Activated CD8-positive, alpha-beta memory T cell treated with anti-CD3 and anti-CD28 coated beads, Interleukin-2, amount 10 ng/mL, durations not matched to agents 7 days and 5 days (primary cell): Measurements from ENCODE around the gene STIL. TPM values are rescaled to one million over a fixed set of nuclear protein-coding genes. Genes with fewer than 3 reads are reported as not detected.
"Not testable (repeated sequence)": the region's sequence is repeated elsewhere in the genome, so short reads cannot be mapped to it uniquely, and the experiment has no call there.

Experiments
- ATAC-seq: fragments of 150-1000 bp; cut with Tn5 transposase; one replicate; pipeline ENCODE4 v1.10.0; 2021; ENCODE audit warnings: moderate library complexity
- CTCF ChIA-PET: fragments of 350-600 bp; sonication (Branson Sonifier 250); formaldehyde crosslinking; loops from one replicate; lab custom pipeline; 2021; ENCODE audit warnings: antibody characterized with exemption; lab: Charles Lee
- DNase-seq: peaks from one replicate; pipeline ENCODE4 v3.0.0-alpha.2; 2020
- H3K27ac Mint-ChIP-seq: one replicate; pipeline ENCODE4 v1.8.0; 2021; ENCODE audit warnings: mild to moderate bottlenecking, mixed read lengths
- H3K27me3 Mint-ChIP-seq: one replicate; pipeline ENCODE4 v1.8.0; 2021; ENCODE audit warnings: mixed read lengths
- H3K36me3 Mint-ChIP-seq: one replicate; pipeline ENCODE4 v1.8.0; 2021; ENCODE audit warnings: mild to moderate bottlenecking, mixed read lengths
- H3K4me1 Mint-ChIP-seq: one replicate; pipeline ENCODE4 v1.8.0; 2021; ENCODE audit warnings: mixed read lengths
- H3K4me3 Mint-ChIP-seq: one replicate; pipeline ENCODE4 v1.8.0; 2021; ENCODE audit warnings: mild to moderate bottlenecking, moderate library complexity, mixed read lengths
- H3K9me3 Mint-ChIP-seq: one replicate; pipeline ENCODE4 v1.8.0; 2022; ENCODE audit warnings: low read depth, mixed read lengths
- total RNA-seq, 2 experiments: library from RNA; stranded (reverse); gene quantifications; one replicate each; pipeline ENCODE4 v1.2.3, GENCODE V29; 2021

The STIL gene
- total RNA-seq, 2 experiments from 2014 or later = 38.6 to 51.3 TPM

DNA sequence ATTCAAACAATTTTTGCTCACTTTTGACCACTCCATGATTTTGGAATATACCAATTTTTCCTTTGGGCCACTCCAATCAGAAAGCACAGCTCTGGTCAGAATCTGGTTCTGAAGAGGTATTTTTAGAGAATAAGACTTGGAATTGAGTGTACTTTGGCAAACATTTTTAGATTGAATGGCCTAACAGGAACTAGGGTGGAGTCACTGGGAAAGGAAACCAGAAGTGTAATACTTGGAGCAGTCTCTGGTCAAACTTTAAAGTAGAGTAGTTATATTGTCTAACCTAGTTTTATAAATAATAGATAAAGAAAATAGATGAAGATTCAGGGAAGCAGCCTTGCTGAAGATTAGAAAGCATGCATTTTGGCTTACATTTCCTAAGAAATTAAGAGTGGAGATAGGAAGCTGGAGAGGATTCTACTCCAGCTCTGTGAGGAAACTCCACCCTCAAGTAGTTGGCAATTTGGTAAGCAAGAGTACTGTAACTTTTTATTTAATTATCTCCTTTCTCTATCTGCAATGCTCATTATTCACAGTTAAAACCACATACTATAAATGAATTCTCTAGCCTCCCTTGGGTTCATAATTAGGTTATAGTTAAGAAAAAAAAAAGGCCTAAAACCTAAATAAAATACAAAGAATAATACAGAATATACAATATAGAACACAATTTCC is 15.8 kb downstream of the STIL start:
- DNase-seq = no peak
- Mint-ChIP-seq H3K9me3 (no peaks in the 10 kb centered on the region), H3K27ac (no peak overlapping the region), H3K27me3 (no peaks in the 10 kb centered on the region), H3K4me3 (no peak overlapping the region), H3K36me3 (peaks cover 45% of the 10 kb centered on the region), H3K4me1 (peaks cover 7% of the 10 kb centered on the region)
- CTCF ChIA-PET = interaction anchor here (1.4 kb wide), 1 partner anchor 36 kb away, joined by 3 read pairs; no protein-coding TSS in a partner anchor
- no peak for ATAC-seq

DNA sequence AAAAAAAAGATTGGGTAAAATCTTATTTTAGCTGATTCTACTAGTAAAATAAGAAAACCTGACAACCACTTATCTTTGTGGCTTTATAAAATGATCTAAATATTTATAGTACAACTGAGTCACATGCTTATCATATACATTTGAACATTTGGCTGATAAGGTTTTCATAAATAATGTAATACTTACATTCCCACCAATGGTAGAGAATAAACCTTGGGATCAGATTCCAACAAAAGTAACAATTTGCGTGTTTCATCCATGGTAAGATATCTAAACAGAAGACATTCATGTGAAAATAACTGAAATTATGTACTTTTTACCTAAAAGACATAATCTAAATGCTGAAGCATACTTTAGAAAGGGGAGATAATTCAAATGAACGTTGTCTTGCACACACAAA is 18.4 kb downstream of the STIL start:
- peaks cover 8% of the 10 kb centered on the region for H3K4me1 Mint-ChIP-seq
- no peak for DNase-seq
- no peak for ATAC-seq
- H3K27me3 Mint-ChIP-seq = no peaks in the 10 kb centered on the region
- H3K27ac Mint-ChIP-seq = no peak overlapping the region
- H3K9me3 Mint-ChIP-seq = no peaks in the 10 kb centered on the region
- peaks cover 36% of the 10 kb centered on the region for H3K36me3 Mint-ChIP-seq
- no peak overlapping the region for H3K4me3 Mint-ChIP-seq
- CTCF ChIA-PET = no interaction called here

DNA sequence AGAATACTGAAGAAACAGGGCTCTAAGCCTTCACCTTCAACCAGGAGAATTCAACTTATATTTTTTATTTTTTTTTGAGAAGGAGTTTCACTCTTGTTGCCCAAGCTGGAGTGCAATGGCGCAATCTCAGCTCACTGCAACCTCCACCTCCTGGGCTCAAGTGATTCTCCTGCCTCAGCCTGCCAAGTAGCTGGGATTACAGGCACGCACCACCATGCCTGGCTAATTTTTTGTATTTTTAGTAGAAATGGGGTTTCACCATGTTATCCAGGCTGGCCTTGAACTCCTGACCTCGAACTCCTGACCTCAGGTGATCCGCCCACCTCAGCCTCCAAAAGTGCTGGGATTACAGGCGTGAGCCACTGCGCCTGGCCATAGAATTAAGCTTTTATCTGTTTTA is 19.1 kb downstream of the STIL start:
- CTCF ChIA-PET = interaction anchor here (0.9 kb wide), 1 partner anchor 32 kb away, joined by 3 read pairs; no protein-coding TSS in a partner anchor
- not testable (repeated sequence) for H3K4me1 Mint-ChIP-seq, H3K9me3 Mint-ChIP-seq, H3K4me3 Mint-ChIP-seq, H3K27ac Mint-ChIP-seq, H3K27me3 Mint-ChIP-seq, DNase-seq, ATAC-seq
- peaks cover 37% of the 10 kb centered on the region for H3K36me3 Mint-ChIP-seq

DNA sequence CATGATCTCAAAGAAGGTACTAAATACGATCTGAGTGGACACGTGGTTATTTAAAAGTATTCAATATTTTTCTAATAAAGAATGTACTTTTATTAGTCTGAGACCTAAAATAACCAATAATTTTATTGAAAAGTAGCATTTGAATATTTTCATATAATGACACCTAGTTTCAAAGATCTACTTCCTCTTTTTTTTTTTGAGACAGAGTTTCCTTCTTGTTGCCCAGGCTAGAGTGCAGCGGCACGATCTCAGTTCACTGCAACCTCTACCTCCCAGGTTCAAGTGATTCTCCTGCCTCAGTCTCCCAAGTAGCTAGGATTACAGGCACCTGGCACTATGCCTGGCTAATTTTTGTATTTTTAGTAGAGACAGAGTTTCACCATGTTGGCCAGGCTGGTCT is 25.8 kb downstream of the STIL start:
- ATAC-seq, H3K4me1 Mint-ChIP-seq, H3K9me3 Mint-ChIP-seq, H3K4me3 Mint-ChIP-seq, H3K27me3 Mint-ChIP-seq, DNase-seq, H3K27ac Mint-ChIP-seq: not testable (repeated sequence)
- H3K36me3 Mint-ChIP-seq = peaks cover 43% of the 10 kb centered on the region
- CTCF ChIA-PET = interaction anchor here (1.2 kb wide), 1 partner anchor 26 kb away, joined by 3 read pairs; the partner anchor contains the start of gene STIL

DNA sequence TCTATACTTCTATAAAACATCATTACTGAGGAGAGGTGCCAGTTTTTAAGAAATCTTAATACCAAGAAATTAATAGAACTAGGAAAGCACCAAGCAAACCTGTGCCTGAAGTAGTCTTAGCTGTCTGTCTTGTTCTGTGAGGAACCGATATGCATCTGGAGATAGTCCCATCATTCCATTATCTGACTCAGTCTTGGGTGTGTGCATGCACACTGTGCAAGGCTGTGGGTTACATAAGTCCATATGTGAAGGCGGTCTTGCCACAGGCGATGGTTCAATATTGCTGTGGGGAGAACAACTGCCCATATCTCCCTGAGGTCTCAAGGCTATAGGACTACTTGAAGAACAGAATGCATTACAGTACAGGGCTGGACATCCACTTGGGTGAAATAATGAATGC is 33.8 kb downstream of the STIL start:
- ATAC-seq = no peak

DNA sequence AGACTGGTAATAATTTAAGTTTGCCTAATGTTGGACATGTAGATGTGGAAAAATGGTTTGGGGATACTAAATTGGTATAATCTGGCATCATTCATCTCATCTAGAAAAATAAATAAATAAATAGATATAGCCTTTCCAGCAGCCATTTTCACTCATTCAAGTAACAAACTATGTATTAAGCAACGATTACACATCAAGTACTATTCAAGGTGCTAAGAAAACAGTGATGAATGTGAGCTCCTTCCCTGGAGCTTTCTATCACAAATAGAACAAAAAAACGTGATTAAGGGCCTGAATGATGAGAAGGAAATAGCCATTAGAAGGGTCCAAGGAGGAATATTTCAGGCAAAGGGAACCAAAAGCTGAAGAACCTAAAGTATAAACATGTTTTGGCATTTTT is 37.1 kb downstream of the STIL start:
- Mint-ChIP-seq H3K27ac (peak overlapping the region; percentile 0), H3K36me3 (peaks cover 37% of the 10 kb centered on the region), H3K9me3 (no peaks in the 10 kb centered on the region), H3K4me3 (no peak overlapping the region), H3K4me1 (peaks cover 12% of the 10 kb centered on the region), H3K27me3 (no peaks in the 10 kb centered on the region)
- DNase-seq (no peak), ATAC-seq (no peak)
- CTCF ChIA-PET = no interaction called here

More for the DNA sequence above, 33.8 kb downstream of the STIL start:
- H3K36me3 Mint-ChIP-seq = peaks cover 41% of the 10 kb centered on the region
- peaks cover 6% of the 10 kb centered on the region for H3K4me1 Mint-ChIP-seq
- H3K4me3 Mint-ChIP-seq = no peak overlapping the region
- DNase-seq = no peak
- H3K9me3 Mint-ChIP-seq = no peaks in the 10 kb centered on the region
- CTCF ChIA-PET = no interaction called here
- H3K27me3 Mint-ChIP-seq = no peaks in the 10 kb centered on the region
- H3K27ac Mint-ChIP-seq = no peak overlapping the region

DNA sequence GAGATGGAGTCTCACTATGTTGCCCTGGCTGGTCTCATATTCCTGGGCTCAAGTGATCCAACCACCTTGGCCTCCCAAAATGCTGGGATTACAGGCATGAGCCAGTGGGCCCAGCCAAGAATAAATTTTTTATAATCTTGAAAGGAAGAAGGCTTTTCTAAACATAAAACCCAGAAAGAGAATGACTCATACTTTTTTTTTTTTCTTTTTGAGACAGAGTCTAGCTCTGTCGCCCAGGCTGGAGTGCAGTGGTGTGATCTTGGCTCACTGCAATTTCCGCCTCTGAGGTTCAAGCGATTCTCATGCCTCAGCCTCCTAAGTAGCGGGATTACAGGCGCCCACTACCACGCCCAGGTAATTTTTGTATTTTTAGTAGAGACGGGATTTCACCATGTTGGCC is 38.1 kb downstream of the STIL start:
- not testable (repeated sequence) for H3K9me3 Mint-ChIP-seq, DNase-seq, H3K27ac Mint-ChIP-seq, ATAC-seq, H3K27me3 Mint-ChIP-seq, H3K4me3 Mint-ChIP-seq
- CTCF ChIA-PET = interaction anchor here (1.9 kb wide), 1 partner anchor 13 kb away, joined by 5 read pairs; no protein-coding TSS in a partner anchor
- Mint-ChIP-seq H3K36me3 (peaks cover 38% of the 10 kb centered on the region), H3K4me1 (peaks cover 12% of the 10 kb centered on the region)

DNA sequence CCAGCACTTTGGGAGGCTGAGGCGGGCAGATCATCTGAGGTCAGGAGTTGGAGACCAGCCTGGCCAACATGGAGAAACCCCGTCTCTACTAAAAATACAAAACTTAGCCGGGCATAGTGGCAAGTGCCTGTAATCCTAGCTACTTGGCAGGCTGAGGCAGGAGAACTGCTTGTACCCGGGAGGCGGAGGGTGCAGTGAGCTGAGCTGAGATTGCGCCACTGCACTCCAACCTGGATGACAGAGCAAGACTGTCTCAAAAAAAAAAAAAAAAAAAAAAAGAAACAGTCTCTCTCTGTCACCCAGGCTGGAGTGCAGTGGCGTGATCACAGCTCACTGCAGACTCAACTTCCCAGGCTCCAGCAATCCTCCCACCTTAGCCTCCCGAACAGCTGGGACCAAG is 48.4 kb downstream of the STIL start:
- H3K36me3 Mint-ChIP-seq = peaks cover 45% of the 10 kb centered on the region
- H3K4me3 Mint-ChIP-seq, H3K27me3 Mint-ChIP-seq, ATAC-seq, H3K4me1 Mint-ChIP-seq, H3K9me3 Mint-ChIP-seq, H3K27ac Mint-ChIP-seq, DNase-seq: not testable (repeated sequence)
- CTCF ChIA-PET = interaction anchor here (1.6 kb wide), 1 partner anchor 73 kb away, joined by 3 read pairs; no protein-coding TSS in a partner anchor

DNA sequence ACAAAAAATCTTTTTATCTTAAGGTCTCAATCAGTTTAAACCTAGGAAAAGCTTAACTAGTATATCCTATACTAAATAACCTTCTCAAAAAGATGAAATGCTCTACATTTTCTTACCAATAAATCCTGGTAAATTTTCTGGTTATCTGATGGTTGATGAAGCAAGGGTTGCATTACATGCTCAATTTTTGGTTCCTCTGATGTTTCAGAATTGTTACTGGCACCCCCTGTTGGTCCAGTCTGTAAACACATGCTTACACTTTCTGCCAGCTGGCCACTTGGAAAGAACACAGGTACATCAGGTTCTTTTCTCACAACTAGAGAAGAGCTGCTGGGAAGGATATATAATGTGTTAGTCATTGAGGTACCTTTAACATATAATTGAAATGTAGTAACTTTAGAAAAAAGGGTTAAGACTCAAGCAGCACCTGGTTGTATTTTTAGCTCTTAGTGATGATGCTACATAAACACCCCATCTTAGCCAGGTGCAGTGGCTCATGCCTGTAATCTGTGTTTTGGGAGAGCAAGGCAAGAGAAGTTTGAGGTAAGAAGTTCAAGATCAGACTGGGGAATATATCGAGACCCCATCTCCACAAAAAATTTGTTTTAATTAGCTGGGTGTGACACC is 51.0 kb downstream of the STIL start:
- Mint-ChIP-seq H3K27ac (no peak overlapping the region), H3K4me3 (no peak overlapping the region), H3K27me3 (no peaks in the 10 kb centered on the region), H3K4me1 (no peaks in the 10 kb centered on the region), H3K36me3 (peaks cover 41% of the 10 kb centered on the region), H3K9me3 (no peaks in the 10 kb centered on the region)
- ATAC-seq (peak; percentile 53), DNase-seq (peak; percentile 61)
- CTCF ChIA-PET = interaction anchor here (0.6 to 4.4 kb wide), 24 partner anchors 11 to 175 kb away, joined by 3 to 57 read pairs (median 4); partner anchors contain the start of genes CMPK1, FOXD2, PDZK1IP1 and STIL

DNA sequence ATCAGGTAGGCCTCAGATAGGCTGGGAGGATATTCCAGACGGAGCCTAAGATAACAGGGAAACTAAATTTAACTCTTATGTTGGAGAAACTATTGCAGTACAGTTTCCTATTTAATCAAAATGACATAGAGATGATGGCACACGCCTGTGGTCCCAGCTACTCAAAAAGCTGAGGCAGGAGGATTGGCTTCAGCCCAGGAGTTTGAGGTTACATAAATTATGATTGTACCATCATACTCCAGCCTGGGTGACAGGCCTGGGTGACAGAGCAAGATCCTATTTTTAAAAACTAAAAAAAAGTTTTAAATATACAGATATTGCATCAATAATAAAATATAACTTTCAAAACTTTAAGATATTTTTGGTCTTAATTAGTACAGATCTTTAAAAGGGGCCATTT is 56.7 kb downstream of the STIL start:
- no peak overlapping the region for H3K4me3 Mint-ChIP-seq
- H3K27ac Mint-ChIP-seq = no peak overlapping the region
- peaks cover 40% of the 10 kb centered on the region for H3K36me3 Mint-ChIP-seq
- CTCF ChIA-PET = interaction anchor here (1.3 kb wide), 1 partner anchor 77 kb away, joined by 4 read pairs; no protein-coding TSS in a partner anchor
- no peaks in the 10 kb centered on the region for H3K9me3 Mint-ChIP-seq
- DNase-seq = no peak
- no peak for ATAC-seq
- no peaks in the 10 kb centered on the region for H3K4me1 Mint-ChIP-seq
- H3K27me3 Mint-ChIP-seq = no peaks in the 10 kb centered on the region

DNA sequence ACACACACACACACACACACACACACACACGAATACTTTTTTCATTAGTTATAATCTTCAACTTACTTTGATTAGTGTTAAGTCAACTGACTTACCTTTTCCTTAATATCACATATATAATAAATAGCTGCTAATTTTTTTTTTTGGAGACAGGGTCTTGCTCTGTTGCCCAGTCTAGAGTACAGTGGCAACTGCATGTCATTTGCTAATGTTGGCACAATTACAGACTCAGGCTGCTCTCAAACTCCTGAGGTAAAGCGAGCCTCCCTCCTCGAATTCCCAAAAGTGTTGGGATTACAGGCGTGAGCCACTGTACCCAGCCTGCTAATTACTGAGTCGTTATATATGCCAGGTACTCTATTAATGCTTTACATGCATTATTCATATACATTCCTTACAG is 61.2 kb downstream of the STIL start:
- Mint-ChIP-seq H3K4me1 (no peaks in the 10 kb centered on the region), H3K27ac (no peak overlapping the region), H3K36me3 (peaks cover 45% of the 10 kb centered on the region), H3K9me3 (no peaks in the 10 kb centered on the region), H3K4me3 (no peak overlapping the region), H3K27me3 (no peaks in the 10 kb centered on the region)
- CTCF ChIA-PET = no interaction called here
- DNase-seq (no peak), ATAC-seq (no peak)

DNA sequence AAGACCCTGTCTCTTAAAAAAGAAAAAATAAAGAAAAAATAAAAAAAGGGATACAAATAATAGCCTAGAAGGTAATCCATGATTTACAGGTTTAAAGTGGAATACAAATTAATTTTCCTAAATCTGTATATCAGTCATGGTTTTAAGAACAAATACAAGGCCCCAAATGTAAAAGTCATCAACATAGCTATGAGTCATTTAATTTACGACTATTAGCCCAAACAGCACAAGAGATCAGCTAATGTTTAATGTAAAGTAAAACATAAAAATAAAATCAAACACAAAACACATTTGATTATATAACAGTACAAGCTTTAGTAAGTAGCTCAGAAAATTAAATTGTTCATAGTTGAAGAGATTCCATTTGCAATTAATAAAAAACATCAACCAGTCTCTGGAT is 61.6 kb downstream of the STIL start:
- Mint-ChIP-seq H3K9me3 (no peaks in the 10 kb centered on the region), H3K4me3 (no peak overlapping the region), H3K36me3 (peaks cover 41% of the 10 kb centered on the region), H3K27me3 (no peaks in the 10 kb centered on the region), H3K27ac (no peak overlapping the region), H3K4me1 (no peaks in the 10 kb centered on the region)
- ATAC-seq (no peak), DNase-seq (no peak)
- CTCF ChIA-PET = no interaction called here

DNA sequence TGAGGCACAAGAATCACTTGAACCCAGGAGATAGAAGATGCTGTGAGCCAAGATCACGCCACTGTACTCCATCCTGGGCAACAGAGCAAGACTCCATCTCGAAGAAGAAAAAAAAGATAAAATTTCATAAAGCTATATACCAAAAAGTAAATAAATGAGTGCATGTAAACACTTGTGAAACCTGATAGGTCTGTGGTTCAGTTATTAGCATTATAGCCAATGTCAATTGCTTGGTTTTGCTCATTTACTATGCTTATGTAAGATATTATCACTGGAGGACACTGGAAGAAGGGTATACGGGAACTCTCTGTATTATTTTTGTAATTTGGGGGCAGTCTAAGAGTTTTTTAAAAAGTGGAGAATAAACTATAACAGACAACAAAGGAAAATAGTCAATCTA is 64.2 kb downstream of the STIL start:
- CTCF ChIA-PET = no interaction called here
- Mint-ChIP-seq H3K27ac (no peak overlapping the region), H3K4me3 (no peak overlapping the region), H3K27me3 (peaks cover 13% of the 10 kb centered on the region), H3K9me3 (no peaks in the 10 kb centered on the region), H3K4me1 (no peaks in the 10 kb centered on the region), H3K36me3 (peaks cover 30% of the 10 kb centered on the region)
- DNase-seq = no peak
- ATAC-seq = no peak
